Muscle of leg (tissue), 11 donors: ENCODE measurements around the gene GPX3. TPM values are rescaled to one million over a fixed set of nuclear protein-coding genes. Genes with fewer than 3 reads are reported as not detected.
A peak's percentile ranks its signal among the peaks of the same experiment; 100 is the strongest.

ENCODE experiments used
- DNase-seq: peaks from one replicate; pipeline ENCODE4 v3.0.0; 2013
- H3K27ac ChIP-seq: one replicate; pipeline ENCODE4 v1.5.1; 2013; ENCODE audit warnings: mild to moderate bottlenecking, low read length, control low read depth
- H3K27me3 ChIP-seq: one replicate; pipeline ENCODE4 v1.6.1; 2013; ENCODE audit warnings: low read length; ENCODE audit not compliant: control insufficient read depth, insufficient read depth
- H3K36me3 ChIP-seq: one replicate; pipeline ENCODE4 v1.6.1; 2013; ENCODE audit warnings: low read length; ENCODE audit not compliant: control insufficient read depth, insufficient read depth
- H3K4me1 ChIP-seq: one replicate; pipeline ENCODE4 v1.6.1; 2013; ENCODE audit warnings: low read length; ENCODE audit not compliant: control insufficient read depth, insufficient read depth
- H3K4me3 ChIP-seq: one replicate; pipeline ENCODE4 v1.5.1; 2013; ENCODE audit warnings: low read length, control low read depth
- H3K9me3 ChIP-seq: replicated peaks from 2 replicates; pipeline ENCODE4 v1.6.1; 2013; ENCODE audit warnings: low read depth, low read length; ENCODE audit not compliant: control insufficient read depth
- WGBS: methylation state at CpG from one replicate; pipeline ENCODE4 v1.1.5; 2013; ENCODE audit warnings: missing lambda C conversion rate; ENCODE audit not compliant: insufficient coverage; 5-methylcytosine and 5-hydroxymethylcytosine counted together
- polyA plus RNA-seq, 8 donors: library from polyadenylated mRNA; unstranded; fragments of 120-200 nt; gene quantifications; one replicate each; pipeline versions ENCODE4 v1.2.1 to v1.2.3, GENCODE V29; 2013; ENCODE audit warnings: inconsistent platforms in 1 of 8, low replicate concordance in 1 of 8; ENCODE audit not compliant: insufficient read length in 8 of 8, insufficient read depth in 1 of 8
- total RNA-seq: library from RNA; stranded (reverse); fragments of 120-200 nt; gene quantifications from one replicate; pipeline ENCODE4 v1.2.4, GENCODE V29; 2013

GPX3 gene
- total and polyA plus RNA-seq, 9 donors: 28.8 to 91.7 (median 41.5) TPM

DNA sequence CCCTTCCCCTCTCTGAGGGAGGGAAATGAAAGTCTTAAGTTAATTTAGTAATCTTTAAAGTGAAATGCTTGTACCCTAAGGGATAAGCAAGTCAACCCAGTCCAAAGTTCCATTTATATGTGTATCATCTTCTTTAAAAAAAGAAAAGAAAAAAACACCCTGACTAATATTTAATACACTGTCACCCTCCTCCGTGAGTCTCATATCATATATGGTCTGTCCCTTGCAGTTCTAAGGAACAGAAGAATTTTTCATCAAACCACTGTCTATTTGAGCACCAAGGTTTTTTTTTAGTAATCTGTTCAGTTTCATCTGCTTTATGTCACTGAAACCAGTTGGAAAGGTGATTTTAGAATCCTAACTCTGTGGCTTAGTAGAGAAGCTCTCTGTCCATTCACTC is 45.2 kb downstream of the GPX3 start:
- H3K4me1 ChIP-seq: peaks cover 63% of the 10 kb centered on the region
- no peak for DNase-seq
- no CpG with 5 or more reads among the region's 1 CpG for WGBS
- H3K9me3 ChIP-seq: no peaks in the 10 kb centered on the region
- H3K27me3 ChIP-seq: no peaks in the 10 kb centered on the region
- H3K4me3 ChIP-seq: no peak overlapping the region
- peaks cover 39% of the 10 kb centered on the region for H3K36me3 ChIP-seq
- no peak overlapping the region for H3K27ac ChIP-seq

DNA sequence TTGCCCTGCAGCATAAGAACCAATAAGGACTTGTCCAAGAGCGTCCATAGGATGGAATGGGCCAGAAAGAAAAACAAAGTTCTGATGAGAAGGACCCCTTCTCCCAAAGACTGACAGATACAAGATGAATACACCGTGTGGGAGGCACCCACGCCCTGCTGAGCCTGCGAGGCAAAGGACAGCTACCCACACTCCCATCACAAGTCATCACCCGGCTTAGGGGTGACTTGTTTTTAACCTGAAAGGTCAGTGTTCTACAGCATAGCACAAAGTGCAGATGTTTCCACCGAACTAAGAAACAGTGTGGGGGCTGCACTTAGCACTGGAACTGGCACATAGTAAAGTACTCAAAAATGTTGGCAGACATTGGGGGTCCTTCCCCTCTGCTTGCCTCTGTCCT is 46.5 kb downstream of the GPX3 start:
- Histone ChIP-seq H3K9me3 (no peaks in the 10 kb centered on the region), H3K27me3 (no peaks in the 10 kb centered on the region), H3K27ac (no peak overlapping the region), H3K36me3 (peaks cover 32% of the 10 kb centered on the region), H3K4me1 (peaks cover 59% of the 10 kb centered on the region), H3K4me3 (no peak overlapping the region)
- DNase-seq: no peak
- 78% methylated on average over 3 of the region's 6 CpGs for WGBS

DNA sequence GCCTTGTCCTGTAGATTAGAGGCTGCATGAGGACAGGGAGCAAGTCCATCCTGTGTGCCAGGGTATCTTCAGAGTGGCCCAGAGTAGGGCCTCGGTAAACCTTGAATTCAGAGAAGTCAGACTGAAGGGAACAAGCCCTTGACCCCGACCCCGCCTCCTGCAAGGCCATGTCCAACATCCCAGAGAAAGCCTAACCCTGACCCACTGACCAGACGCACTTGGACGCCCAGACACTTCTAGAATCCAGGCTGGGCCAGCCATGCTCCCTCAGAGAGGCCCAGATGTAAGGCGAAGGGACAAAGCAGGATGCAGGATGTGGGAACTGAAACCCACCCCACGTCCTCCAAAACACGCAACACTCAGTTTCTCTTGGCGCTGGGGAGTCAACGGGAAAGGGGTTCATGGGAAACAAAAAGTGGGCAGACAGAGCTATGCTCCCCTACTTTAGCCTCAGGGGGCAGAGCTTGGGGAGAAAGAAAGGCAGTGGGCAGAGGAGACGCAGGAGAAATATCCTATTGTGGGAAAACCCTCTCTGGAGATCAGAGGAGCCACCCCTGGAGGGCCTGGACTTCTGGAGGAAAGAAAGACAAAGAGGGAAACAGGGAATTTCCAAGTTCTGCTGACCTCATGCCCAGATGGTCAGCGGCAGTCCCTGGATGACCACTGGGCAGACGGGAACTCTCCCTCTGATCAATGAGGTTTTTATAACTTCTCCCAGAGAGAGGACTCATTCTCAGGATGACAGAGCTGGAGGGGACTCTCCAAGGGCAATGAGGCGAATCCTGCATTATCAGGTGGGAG is 47.4 kb downstream of the GPX3 start:
- Histone ChIP-seq H3K27me3 (no peaks in the 10 kb centered on the region), H3K27ac (peak overlapping the region; percentile 74), H3K4me1 (peaks cover 54% of the 10 kb centered on the region), H3K36me3 (peaks cover 24% of the 10 kb centered on the region), H3K9me3 (no peaks in the 10 kb centered on the region), H3K4me3 (no peak overlapping the region)
- DNase-seq: no peak
- 91% methylated on average over 3 of the region's 14 CpGs for WGBS

DNA sequence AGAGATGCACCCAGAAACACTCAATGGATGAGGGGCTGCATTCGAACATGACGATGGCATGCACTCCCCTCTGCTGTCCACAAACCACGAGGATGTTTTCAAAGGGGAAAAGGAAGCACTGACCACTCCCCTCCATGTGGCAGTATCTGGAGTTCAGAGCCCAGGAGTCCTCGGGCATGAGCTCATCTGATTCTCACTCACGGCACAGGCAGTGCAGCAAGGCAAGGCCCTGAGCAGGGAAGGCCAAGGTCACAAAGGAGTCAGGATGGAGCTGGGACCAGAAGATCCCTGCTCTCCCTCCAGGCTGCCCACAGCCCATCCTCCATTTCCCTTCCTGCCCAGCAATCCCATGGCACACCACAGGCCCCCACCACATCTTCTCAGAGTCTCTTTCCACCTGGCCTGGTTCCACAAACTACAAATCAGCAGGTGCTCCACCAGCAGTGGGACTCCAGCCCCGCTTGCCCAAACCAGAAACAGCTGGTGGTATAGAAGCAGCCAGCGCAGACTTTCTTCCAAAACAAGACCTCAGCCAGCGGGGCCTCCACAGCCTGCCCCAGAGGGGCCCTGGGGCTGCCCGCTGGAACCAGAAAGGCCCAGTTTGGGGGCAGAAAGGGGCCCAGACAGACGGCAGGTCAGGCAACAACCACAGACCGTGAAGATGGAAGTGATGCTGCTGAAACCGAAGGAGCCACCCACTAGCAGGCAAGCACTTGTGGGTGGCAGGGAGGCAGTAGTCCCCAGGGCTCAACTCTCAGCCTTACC is 48.2 kb downstream of the GPX3 start:
- DNase-seq: peak; percentile 81
- H3K4me1 ChIP-seq: peaks cover 46% of the 10 kb centered on the region
- H3K9me3 ChIP-seq: no peaks in the 10 kb centered on the region
- H3K36me3 ChIP-seq: peaks cover 17% of the 10 kb centered on the region
- H3K27ac ChIP-seq: peak overlapping the region; percentile 74
- no peak overlapping the region for H3K4me3 ChIP-seq
- H3K27me3 ChIP-seq: no peaks in the 10 kb centered on the region
- WGBS: 34% methylated on average over 12 of the region's 12 CpGs

DNA sequence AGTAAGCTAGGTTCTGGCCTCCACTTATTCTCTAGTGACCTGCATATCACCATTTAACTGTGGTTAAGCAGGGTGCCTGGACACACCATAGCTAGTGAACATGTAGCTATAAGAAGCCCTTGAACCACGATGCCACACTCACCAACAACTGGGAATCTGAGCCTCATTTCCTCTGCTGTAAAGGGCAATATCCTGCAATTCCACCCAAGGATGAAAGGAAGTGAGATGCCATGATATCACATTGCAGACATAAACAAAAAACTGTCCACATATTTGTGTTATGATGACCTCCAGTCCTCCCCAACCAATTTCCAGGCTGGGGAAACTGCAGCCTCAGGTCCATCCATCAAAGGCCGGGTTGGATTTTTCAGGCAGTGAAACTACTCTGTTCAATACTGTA is 50.1 kb downstream of the GPX3 start:
- Histone ChIP-seq H3K9me3 (no peaks in the 10 kb centered on the region), H3K27ac (no peak overlapping the region), H3K4me1 (peaks cover 34% of the 10 kb centered on the region), H3K36me3 (peaks cover 17% of the 10 kb centered on the region), H3K4me3 (no peak overlapping the region), H3K27me3 (no peaks in the 10 kb centered on the region)
- WGBS: no CpG with 5 or more reads among the region's 2 CpGs
- DNase-seq: no peak

DNA sequence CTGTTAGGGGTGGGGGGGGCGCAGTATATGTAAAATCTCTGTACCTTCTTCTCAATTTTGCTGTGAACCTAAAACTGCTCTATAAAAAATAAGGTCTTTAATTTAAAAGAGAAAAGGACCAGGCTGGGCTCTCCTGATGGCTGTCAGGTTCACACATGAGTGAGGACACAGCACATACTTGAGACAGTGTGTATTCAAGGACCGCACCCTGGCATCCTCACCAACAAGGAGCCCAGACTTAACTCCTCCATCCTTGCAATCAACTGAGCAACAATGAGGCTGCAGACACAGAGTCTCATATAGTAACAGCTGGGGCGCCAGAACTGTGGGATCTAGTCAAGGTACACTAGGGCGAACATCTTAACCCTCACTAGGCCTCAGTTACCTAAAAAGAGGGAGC is 50.6 kb downstream of the GPX3 start:
- Histone ChIP-seq H3K36me3 (peaks cover 17% of the 10 kb centered on the region), H3K4me3 (no peak overlapping the region), H3K9me3 (no peaks in the 10 kb centered on the region), H3K27me3 (no peaks in the 10 kb centered on the region), H3K27ac (no peak overlapping the region), H3K4me1 (peaks cover 38% of the 10 kb centered on the region)
- DNase-seq: no peak
- 80% methylated on average over 1 of the region's 4 CpGs for WGBS

DNA sequence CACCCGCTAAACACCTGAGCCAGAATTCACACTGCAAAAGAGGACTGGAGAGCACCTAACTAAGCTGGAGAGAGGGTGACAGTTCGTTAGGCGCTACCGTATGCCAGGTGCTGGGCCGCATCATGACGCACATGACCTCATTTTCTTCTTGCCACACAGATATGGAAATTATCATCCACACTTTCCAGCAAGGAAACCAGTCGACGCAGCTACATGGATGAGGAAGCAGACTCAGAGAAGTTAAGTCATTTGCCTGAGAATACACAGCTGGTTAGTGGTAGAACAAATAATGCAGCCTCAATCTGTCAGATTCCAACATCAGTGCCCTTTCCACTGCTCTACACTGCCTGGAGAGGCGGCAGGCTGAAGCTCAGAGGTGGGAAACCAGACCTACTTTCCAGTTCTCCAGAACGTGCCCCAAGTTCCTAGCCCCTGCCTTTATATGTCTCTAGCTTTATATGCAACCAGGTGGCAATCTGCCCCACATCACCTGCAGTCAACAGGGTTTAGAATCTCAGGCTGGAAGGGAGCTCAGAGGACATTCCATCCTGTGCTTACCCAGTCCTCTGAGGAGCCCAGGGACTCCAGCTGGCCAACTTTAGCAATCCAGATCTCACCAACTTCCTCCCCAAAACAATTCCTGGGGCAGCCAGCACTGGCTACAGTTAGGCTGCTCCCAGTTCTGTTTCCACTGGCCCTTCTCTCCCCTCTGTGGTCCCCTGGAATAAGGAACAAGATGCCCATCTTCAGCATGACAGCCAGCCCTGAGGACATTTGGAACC is 51.6 kb downstream of the GPX3 start:
- Histone ChIP-seq H3K36me3 (peaks cover 13% of the 10 kb centered on the region), H3K27ac (no peak overlapping the region), H3K4me1 (peaks cover 41% of the 10 kb centered on the region), H3K9me3 (no peaks in the 10 kb centered on the region), H3K4me3 (no peak overlapping the region), H3K27me3 (no peaks in the 10 kb centered on the region)
- 95% methylated on average over 2 of the region's 10 CpGs for WGBS
- no peak for DNase-seq

DNA sequence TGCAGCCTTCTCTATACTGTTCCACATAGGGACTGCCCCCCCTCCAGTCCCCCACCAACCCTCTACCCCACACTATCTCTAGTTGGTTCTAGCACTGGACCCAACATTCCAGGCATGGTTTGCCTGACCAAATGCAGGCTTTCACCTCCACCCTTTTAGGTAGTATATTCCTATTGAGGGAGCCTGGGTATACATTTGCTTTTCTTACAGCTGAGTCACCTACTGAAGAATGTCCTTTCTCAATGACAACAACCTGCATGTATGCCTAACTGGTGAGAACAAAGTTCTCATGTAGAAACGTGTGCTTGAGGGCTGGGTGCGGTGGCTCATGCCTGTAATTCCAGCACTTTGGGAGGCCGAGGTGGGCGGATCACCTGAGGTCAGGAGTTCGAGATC is 52.2 kb downstream of the GPX3 start:
- no peak overlapping the region for H3K4me3 ChIP-seq
- no peak for DNase-seq
- H3K27me3 ChIP-seq: no peaks in the 10 kb centered on the region
- peaks cover 8% of the 10 kb centered on the region for H3K36me3 ChIP-seq
- H3K4me1 ChIP-seq: peaks cover 36% of the 10 kb centered on the region
- no peak overlapping the region for H3K27ac ChIP-seq
- WGBS: no CpG with 5 or more reads among the region's 5 CpGs
- no peaks in the 10 kb centered on the region for H3K9me3 ChIP-seq

DNA sequence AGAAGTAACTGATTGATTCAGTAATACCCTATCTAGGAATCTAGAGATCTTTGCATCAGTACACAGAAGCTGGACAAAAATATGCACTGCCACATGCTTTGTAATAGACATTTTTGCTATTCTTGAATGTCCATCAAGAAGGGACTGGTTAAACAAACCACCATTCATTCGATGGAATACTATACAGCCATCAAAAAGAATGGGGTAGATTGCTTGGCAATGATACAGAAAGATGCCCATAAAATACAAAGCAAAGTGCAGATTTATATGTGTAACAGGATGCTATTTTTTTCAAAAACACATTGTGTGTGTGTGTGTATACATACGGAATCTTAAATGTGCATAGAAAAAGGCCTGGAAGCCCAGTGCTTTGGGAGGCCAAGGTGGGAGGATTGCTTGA is 52.9 kb downstream of the GPX3 start:
- WGBS: no CpG with 5 or more reads among the region's 2 CpGs
- Histone ChIP-seq H3K36me3 (peaks cover 11% of the 10 kb centered on the region), H3K9me3 (no peaks in the 10 kb centered on the region), H3K4me3 (no peak overlapping the region), H3K27ac (no peak overlapping the region), H3K27me3 (no peaks in the 10 kb centered on the region), H3K4me1 (peaks cover 30% of the 10 kb centered on the region)
- no peak for DNase-seq

DNA sequence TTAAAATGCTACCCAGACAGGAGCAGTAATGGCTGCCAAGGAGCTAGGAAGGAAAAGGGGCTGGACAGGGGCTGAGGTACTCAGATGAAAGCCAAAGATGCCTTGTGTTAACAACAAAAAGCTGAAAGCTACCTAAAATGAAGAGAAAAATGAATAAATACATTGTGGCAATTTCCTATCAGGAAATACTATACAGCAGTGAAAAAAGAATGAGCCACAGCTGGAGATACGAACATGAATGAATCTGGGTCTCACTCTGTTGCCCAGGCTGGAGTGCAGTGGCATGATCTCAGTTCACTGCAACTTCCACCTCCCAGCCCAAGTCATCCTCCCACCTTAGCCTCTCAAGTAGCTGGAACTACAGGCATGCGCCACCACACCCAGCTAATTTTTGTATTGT is 54.2 kb downstream of the GPX3 start:
- peaks cover 17% of the 10 kb centered on the region for H3K36me3 ChIP-seq
- WGBS: no CpG with 5 or more reads among the region's 2 CpGs
- DNase-seq: no peak

More for the DNA sequence above, 54.2 kb downstream of the GPX3 start:
- no peaks in the 10 kb centered on the region for H3K27me3 ChIP-seq
- no peak overlapping the region for H3K27ac ChIP-seq
- H3K9me3 ChIP-seq: no peaks in the 10 kb centered on the region
- peaks cover 19% of the 10 kb centered on the region for H3K4me1 ChIP-seq
- no peak overlapping the region for H3K4me3 ChIP-seq
